HG02884 (cell line): ENCODE measurements around the gene SEC61B.

Experiments
- ATAC-seq: cut with Tn5 transposase; IDR thresholded peaks from one replicate; pipeline ENCODE4 v1.9.1; 2021; ENCODE audit warnings: mild to moderate bottlenecking, moderate library complexity; ENCODE audit not compliant: unreplicated experiment

SEC61B gene

GRCh38 chr9:99266255-99267023 is 44.4 kb downstream of the SEC61B start:
- no peak for ATAC-seq

DNA sequence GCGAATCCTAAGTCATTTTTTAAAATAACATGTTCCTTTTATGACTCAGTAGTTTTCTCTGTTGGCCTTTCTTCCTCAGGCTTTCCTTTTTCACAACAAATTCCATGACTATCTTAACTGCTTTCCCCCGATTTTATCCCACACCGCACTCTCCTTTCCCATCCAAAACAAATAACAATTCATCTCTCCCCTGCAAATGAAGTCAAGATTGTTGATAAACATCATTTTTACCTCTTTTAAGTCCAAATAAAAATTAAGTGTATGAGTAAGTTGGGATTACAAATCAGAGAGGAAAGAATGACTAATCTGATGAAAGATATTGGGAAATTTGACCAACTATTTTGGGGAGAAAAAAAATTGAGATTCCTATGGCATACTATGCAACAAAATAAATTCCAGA is 47.3 kb downstream of the SEC61B start:
- no peak for ATAC-seq

- no peak for ATAC-seq
Observed at GRCh38 chr9:99270491-99270890, 48.4 kb downstream of the SEC61B start.

DNA sequence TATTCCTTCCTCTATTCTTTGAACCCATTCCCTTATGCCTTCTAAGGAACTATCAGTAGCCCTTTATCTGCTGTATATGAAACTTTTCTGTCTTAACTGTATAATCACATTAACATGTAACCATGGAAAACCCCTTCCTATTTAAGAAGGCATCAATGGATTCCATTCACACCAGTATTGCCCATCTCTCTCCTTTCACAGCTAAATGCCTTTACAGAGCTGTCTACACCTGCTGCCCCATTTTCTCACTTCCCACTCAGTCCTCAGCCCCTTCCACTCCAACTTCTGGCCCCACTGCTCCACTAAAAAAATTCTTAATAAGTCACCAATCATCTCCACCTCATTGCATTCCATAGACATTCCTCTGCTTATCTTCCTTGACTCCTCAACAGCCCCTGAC is 50.8 kb downstream of the SEC61B start:
- ATAC-seq: no peak

DNA sequence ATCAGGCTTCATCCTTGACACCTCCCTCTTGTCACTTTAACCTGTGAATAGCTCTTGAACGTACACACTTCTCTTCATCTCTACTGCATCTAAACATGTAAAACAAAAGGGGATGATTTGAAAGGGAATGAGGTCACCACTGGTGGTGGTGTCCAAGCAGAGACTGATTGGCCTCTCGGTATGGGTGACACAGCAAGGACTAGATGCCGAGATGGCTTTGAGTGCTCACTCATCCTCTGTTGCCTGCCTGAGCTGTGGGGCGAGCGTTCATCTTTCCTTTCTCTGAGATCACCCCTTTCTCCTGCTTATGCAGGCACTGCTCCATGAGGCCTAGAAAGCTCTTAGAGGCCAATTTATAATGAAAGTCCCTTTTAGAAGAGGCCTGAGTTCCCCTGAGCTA is 51.9 kb downstream of the SEC61B start:
- no peak for ATAC-seq

GRCh38 chr9:99274495-99274894 is 52.4 kb downstream of the SEC61B start:
- ATAC-seq: no peak
